Activated naive CD4-positive, alpha-beta T cell (primary cell): Measurements from ENCODE around the gene C1orf52.
"Not testable (repeated sequence)": the region's sequence is repeated elsewhere in the genome, so short reads cannot be mapped to it uniquely, and the experiment has no call there.

ENCODE experiments used
- DNase-seq, 4 experiments: peaks; one replicate each; lab custom pipeline; 2025; lab: John Stamatoyannopoulos, UW

Gene C1orf52

DNA sequence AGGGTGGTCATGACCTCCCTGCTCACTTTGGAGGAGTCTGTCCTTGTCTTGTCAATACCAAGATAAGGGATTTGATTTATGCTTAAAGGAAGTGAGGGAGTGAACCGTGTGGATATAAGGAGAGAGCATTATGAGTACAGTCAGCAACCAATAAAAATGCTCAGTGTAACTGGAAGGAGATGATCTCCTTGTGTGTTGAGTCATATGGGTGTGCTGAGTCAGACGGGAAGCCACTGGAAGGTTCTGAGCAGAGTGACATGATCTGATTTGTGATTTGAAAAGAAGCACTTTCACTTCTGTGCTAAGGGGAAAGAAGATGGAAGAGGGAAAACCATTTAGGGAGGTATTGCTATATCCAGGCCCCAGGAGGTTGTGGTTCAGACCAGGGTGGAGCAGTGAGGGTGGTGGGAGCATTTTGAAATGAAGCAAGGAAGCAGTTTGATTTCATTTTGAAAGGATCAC is 19.4 kb upstream of the C1orf52 start:
- DNase-seq, result no peak

DNA sequence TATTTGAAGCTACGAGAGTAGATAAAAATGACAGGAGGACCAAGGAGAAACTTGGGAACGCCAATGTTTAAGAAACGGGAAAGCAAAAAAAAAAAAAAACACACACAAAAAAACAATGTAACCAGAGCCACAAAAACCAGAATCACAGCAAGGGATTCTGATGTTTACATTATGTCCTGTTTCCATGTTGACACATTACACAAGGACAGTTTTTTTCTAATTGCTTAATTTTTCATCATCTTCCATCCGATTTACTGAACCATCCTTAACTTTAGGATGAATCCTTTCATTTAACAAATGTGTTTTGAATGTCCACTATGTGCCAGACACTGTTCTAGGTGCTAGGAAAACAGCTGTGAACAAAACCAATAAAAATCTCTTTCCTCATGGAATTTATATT is 18.3 kb upstream of the C1orf52 start:
- no peak for DNase-seq

DNA sequence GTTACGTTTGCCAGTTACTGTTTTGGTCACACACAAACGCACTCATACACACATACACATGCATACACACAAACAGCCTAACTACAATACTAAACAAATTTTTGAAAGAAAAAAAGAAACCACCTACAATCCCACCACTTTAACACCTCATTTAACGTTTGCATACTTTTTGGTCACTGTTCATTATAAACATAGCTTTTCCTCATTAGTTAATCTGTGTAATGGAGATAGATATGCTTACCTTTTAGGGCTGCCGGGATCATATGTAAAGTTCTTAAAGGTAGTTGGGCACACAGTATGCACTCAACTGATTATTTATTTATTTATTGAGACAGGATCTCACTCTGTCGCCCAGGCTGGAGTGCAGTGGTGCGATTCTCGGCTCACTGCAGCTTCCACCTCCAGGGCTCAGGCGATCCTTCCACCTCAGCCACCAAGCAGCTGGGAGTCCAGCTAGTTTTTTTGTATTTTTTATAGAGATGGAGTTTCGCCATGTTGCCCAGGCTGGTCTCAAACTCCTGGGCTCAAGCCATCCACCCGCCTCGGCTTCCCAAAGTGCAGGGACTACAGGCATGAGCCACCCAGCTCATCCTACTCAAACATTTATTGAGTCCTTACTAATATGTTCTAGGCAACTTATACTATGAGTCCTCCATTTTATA is 17.6 kb upstream of the C1orf52 start:
- no peak for DNase-seq

DNA sequence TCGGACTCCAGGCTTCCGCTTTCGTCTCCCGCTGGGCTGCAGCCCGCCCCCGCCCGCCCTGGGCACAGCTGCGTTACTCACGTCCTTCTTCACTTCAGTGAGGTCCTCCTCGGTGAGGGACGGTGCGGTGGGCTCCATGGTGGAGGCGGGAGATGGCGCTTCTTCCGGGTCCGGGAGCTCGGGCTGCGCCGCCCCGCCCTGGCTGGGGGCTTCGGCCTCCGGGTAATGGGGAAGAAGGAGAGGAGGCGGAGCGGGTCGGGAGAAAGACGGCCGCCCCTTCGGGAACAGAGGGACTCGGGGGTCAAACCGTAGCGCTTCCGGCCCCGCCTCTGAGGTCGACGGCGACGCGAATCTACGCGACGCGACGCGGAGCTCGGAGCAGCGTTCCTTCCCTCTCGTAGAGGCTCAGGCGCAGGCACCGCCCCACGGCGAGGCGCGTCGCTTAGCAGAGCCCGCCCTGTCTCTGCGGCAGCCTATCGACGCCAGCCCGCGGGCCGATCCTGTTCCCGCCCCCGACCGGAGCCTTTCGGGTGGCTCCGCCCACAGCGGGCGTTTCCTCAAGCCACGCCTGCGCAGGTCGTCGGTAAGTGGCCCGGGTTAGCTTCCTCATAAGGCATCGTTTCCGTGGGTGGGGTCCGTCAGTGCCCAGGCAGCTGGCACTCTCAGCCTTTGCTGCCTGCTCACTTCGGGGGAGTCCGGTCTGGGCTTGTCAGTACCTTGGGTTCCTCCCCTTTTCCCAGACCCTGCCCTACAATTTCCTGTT is 16.9 kb upstream of the C1orf52 start, which contains the start of gene BCL10:
BCL10 (minus strand) TSS at position 418 of the 763 bp plus-strand sequence; CDS start at position 138, 280 bp downstream.
- DNase-seq, result peak; percentile 84 to 97 (median 94)

DNA sequence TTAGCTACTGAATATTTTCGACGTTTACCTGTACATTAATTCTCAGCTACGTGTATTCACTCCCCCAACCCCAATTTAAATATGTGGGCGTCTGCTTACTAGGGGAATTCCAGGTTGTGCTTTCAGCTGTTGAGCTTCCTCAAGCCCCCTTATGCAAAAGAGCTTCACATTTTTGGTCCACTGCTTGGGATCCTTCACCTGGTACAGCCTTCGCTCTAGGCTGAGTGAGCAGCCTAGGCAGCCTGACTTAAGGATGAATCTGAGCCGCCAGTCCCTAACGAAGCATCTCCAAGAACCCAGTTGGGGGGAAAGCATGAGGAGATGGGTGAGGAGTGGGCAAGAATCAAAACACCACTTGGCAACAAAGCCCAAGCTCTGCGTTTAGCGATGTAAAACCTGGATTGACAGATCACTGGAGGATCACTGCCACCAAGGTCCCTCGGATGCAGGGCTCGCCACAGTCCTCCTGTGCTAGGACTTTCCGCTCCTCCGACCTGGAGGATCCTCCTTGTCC is 16.3 kb upstream of the C1orf52 start:
- peak in 1 of 4 experiments; percentile 21 for DNase-seq

DNA sequence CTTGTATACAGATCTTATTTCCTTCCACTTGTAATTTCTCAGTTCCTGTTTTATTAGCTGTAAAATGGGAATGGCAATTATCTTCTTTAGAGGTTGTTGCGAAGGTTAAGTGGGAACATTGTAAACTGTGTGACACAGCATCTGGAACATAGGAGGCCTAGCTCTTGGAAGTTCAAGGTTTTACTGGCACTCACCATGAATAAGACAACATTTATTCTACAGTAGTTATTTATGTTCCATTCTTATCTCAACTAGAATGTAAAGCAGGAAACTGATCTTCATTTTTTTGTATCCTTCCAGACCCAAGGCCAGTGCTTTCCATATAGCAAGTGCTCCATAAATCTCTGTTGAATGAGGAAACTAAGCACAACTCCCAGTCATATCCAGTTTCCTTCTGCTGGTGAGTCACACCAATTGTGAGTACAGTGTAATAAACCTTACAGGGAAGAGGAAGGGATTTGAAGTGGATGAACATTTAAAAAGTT is 15.5 kb upstream of the C1orf52 start:
- no peak for DNase-seq

DNA sequence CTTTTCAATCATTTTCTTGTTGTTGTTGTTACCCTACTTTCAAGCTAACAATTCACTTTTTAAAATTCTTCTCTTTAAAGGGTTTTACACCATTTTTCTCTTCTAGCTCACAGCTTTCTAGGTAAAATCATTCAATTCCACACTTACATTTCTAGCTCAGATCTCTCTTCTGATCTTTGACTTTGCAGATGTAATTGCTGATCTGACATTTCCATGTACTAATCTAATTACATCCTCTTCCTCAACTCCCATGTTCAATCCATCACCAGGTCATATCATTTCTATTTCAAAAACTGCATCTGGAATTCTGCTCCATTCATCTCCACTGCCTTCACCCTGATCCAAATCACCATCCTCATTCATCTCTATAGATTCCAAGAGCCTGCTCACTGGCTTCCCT is 13.9 kb upstream of the C1orf52 start:
- no peak for DNase-seq

DNA sequence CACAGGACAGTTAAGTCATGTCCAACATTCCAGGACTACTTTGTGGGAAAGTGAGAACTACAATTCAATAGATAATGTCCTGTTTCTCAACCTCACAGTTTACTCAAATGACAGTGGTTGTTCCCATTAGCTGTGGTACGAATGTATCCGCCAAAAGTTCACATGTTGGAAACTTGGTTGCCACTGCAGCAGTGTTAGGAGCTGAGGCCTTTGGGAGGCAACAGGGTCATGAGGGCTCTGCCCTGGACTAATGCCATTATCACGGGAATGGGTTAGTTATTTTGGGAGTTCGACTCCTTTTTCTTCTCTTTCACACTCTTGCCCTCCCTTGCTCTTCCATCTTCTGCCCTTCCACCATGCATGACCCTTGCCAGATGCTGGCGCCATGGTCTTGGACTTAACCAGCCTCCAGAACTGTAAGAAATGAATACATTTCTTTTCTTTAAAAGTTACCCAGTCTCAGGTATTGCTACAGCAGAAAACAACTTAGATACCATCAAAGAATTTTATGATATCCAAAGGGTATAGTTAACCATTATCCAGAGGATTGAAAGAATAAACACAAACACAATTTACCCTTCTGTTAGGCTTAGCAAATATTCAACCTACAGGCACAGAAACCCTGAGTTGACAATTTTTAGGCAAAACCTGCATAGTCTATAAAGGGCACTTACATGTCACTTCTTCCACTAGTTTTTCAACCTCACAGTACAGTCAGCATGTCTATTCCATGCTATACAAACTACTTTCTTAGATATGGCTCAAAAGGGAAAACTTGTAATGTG is 9.5 kb upstream of the C1orf52 start:
- DNase-seq, result no peak

DNA sequence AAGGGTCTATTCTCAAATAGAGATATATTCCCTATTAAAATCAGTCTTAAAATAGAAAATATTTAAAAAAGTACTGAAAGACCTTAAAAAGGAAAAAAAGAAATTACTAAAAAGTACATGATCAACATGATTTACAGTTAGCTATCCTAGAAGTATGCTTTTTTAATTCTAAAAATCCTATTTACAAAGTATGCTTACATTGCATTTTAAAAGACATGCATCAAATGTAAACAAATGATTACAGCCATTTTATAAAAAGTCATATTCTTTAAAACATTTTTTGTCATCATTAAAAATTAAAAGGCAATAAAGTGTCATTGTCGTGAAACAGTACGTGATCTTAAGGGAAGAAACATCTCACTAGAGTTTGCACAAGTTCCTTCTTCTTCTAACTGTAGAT is 7.9 kb upstream of the C1orf52 start:
- DNase-seq, result no peak

DNA sequence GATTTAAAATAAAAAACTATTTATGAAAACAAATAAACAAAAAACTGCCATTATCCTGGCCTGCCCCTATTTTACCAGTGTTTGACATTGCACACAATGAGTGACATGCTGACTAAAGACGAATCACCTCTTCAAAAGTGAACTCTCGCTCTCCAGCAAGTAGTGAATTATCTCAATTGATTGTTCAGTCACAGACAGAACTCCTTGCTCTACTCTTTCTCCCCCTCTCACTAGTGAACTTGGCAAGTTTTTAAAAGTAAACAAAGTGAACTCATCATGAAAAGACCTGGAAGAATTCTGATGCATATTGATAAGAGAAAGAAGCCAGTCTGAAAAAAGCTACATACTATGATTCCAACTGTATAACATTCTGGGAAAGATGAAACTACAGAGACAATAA is 4.7 kb upstream of the C1orf52 start:
- DNase-seq, result no peak

DNA sequence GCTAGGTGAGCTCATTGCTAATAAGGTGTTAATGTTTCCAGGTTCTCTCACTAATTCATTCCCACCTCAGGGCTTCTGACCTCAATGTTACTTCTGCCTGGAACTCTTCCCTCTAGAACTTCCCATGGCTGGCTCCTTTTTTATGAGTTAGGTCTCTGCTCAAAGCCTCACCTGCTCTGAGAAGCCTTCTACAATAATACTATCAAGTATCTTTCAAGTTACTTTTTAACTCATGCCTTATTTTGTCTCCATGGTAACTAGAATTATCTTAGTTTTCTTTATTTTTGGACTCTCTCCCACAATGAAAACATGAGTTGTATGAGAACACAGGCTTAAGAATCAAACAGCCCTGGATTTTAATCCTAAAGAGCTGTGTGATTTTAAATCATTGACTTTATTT is 3.5 kb upstream of the C1orf52 start:
- no peak for DNase-seq

DNA sequence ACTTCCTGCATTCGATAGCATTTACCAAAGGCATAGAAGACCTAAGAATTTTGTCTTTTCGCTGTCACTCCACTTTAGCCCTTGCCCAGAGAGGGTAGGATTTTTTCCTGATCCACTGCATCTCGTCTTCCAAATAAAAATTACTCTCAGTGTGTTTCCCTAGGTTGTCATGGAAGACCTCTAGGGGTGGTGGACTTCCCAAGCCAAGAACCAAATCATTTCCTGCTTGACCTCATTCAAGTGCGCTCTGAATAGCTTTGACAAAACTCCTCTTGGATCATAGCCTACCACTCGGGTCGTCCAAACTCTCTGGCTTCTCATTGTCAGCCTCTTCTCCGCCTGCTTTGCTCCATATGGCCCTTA is 431 bp upstream of the C1orf52 start:
- no peak for DNase-seq

DNA sequence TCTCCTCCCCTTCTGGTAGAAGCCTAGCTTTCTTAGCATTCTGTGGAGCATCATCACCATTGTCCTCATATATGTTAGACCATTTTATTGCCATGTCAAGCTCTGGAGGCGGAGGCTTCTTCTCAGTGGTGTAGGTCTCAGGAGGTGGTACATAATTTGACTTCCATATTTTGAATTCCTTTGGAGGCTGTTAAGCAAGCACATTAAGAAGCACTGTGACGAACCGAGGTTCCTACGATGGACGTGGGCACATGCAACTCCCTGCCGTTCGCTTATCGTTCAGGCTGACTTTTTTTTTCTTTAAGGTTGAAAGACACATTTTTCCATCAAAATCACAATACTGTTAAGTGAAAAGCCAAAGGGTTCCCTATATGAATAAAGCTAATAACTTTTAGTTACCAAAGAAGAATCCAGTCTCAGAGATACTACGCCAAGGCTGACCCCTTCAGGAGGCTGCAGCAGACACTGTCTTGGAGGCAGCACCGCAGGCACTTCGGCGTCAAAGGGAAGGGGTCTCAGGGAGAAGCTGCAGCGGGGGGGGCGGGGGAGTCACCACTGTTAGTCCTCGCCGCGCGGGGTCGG is 835 bp downstream of the C1orf52 start:
- no peak for DNase-seq

DNA sequence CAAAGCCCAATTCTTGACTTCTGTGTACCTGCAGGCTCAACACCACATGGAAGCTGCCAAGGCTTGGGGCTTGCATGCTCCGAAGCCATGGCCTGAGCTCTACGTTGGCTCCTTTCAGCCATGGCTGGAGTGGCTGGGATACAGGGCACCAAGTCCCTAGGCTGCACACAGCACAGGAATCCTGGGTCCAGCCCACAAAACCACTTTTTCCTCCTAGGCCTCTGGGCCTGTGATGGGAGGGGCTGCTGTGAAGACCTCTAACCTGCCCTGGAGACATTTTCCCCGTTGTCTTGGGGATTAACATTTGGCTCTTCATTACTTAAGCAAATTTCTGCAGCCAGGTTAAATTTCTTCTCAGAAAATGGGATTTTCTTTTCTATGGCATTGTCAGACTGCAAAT is 10.4 kb downstream of the C1orf52 start:
- DNase-seq, result not testable (repeated sequence)

DNA sequence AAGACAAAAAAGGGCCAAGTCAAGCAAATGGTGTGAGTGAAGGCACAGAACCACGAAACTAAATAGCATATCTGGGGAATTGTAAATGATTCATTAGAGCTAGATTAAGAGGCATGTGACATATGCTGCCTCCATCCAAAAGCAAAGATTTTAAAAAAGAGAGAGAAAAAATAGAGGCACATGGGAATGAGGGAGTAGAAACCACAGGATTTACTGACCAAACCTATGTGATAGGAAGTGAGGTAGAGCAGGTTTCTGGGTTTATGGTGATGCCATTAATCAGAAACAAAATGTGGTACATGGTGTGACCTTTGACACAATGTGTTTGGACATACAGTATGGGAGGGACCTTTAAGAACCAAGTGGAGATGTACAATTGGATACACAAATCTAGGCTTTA is 13.6 kb downstream of the C1orf52 start:
- no peak for DNase-seq

DNA sequence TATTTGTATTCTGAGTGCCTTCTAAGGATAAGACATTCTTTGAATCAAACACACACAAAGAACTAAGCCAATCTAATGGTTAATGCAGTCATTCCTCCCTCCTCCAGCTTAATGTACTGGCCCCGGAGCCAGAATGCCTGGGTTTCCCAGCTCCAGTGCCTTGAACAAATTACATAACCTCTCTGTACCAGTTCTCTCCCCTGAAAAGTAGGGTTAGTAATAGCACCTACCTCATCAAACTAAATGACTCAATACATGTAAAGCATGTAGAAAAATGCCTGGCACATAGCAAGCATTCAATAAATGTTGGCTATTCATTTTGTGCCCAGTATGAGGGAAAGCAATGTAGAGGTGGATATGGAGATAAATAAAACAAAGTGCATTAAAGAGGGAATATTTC is 14.0 kb downstream of the C1orf52 start:
- no peak for DNase-seq

DNA sequence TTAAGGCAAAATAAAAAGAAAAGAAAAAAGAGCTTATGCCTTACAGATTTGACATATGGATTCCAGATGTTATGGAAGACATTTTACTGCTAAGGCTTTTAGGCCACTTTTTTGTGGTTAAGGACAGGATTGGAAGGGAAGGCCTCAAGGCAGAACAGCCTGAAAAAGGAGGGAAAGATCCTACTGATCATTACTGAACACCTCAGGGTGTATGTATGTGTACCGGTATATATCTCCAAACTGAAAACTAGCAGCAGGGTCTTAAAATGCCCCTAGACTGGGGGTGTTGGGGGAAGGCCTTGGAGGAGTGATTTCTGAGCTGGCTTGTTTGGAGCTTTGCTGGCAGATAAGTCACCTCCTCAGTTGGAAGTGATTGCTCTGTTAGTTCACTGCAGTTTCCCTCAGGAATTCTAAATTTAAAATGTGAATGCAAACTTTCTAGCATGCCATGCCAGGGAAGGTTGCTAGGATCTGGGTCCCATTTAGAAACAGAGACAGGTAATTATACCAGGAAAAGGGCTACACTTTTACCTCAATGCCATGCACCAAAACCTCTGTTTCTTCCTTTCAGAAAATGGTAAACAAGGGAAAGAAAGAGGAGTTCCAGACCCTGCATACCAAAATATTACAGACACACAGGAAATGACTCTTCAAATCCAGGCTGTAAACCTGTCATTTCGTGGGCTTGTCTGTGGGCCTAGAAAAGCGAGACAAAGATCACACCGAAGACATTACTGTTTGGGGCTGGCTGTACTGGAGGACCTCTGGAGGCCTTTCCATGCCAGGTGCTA is 15.0 kb downstream of the C1orf52 start:
- DNase-seq, result no peak

DNA sequence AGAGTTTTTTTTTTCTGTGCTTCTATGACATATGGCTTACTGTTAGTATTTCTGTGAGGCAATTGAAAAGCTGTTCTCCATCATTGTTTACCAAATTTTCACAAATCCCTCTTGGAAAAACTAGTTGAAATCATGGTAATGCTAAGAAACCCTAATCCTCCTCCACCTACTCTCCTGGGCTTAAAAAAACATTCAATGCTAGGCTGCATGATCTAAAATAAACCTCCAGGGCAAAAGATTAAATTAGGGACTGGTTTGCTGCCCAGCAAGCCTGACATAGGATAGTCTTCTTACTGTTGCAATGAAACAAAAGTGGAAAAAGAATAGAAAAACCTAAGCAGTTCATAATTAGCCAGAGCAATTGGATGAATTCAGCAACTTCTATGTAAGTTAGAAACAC is 16.1 kb downstream of the C1orf52 start:
- no peak for DNase-seq

DNA sequence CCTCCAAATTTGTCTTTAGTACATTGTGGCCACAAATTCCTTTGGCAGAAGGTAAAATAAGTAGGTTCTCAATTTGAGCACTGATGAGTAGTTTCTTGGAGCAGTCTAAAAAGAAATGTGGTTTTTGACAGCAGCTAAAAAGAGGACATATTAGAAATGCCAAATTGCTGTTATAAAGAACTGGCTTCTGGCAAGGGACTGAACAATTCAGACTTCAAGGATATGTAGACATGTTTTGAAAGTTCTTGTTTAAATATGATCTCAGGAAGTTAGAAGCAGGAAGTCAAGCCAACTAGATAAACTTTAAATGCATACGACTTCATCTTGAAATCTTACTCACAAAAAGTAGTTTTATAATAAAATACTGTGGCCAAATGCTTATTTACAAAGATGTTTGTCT is 18.8 kb downstream of the C1orf52 start:
- DNase-seq, result no peak

DNA sequence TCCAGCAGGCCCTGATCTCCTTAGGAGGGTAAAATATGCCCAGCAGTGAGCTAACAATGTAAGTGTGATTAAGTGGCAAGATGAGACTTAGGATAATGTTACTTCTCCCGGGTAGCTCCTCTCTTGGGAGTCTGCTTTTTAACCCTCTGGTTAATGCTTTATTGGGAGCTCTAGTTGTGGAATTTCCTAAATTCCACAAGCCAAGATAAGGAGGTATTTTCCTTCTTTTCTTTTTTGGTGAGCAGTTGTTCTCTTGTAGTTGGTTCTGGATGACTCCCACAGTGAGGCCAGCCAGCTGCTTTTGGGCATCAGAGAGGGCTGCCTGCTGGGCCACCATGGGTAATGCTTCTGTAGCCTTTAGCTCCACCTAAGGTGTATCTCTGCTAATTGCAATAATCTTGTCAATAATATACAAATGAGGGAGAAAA is 19.3 kb downstream of the C1orf52 start:
- no peak for DNase-seq

DNA sequence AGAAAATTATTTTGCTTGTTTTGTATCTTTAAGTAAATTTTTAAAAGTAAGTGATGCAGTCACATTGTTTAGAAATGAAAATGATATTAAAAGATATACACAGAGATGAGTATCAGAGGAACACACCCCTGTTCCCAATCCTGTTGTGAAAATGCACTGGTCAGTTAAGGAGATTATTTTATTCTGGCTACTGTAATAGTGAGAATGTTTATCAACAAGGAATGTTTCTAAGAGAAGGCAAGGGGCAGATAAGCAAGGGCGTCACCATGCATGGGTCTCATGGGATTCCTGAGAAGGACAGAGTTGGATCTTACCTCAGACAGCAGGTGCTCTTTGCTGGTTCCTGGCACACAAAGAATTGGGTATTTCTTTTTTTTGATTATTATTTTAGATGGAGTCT is 21.8 kb downstream of the C1orf52 start:
- DNase-seq, result no peak
